Inflammatory macrophage (primary cell): Measurements from ENCODE around the gene KLRG1.

Experiments
- DNase-seq, 2 donors: peaks; one replicate each; pipeline ENCODE4 v3.0.0-alpha.2; 2020 to 2022

KLRG1 gene

GRCh38 chr12:9043766-9044165 lies 54.4 kb downstream of the KLRG1 start:
- DNase-seq = no peak

- no peak for DNase-seq
These were observed 57.8 kb downstream of the KLRG1 start for GRCh38 chr12:9047105-9047504.

GRCh38 chr12:9048930-9049329 lies 59.6 kb downstream of the KLRG1 start:
- DNase-seq = no peak

- DNase-seq = peak; percentile 60 to 68
These were observed 60.3 kb downstream of the KLRG1 start for GRCh38 chr12:9049520-9050133.

- no peak for DNase-seq
These were observed 61.3 kb downstream of the KLRG1 start for GRCh38 chr12:9050521-9051157.

- peak; percentile 59 to 71 for DNase-seq
These were observed 61.8 kb downstream of the KLRG1 start for GRCh38 chr12:9051158-9051550.

- DNase-seq = no peak
These were observed 63.3 kb downstream of the KLRG1 start for GRCh38 chr12:9052610-9053009.
